Neural cell (in vitro differentiated cells): Measurements from ENCODE around the gene TLE1. TPM values are rescaled to one million over a fixed set of nuclear protein-coding genes. Genes with fewer than 3 reads are reported as not detected.

Experiments used
- H2AFZ ChIP-seq: fragments of 200-600, 300-800 bp; sonication (generic), shearing (Covaris generic); 2 replicates; pipeline ENCODE4 v1.6.0; 2014; ENCODE audit warnings: low read depth, mild to moderate bottlenecking, antibody characterized with exemption, low read length, moderate library complexity
- H3F3A ChIP-seq: fragments of 200-600 bp; shearing (Covaris generic); 2 replicates; pipeline ENCODE4 v1.6.1; 2016; ENCODE audit warnings: mild to moderate bottlenecking, moderate library complexity, mixed read lengths, antibody characterized with exemption, low read length; ENCODE audit not compliant: insufficient read depth, poor library complexity, severe bottlenecking
- H3K27ac ChIP-seq: fragments of 200-600, 300-800 bp; sonication (generic), shearing (Covaris generic); 2 replicates; pipeline ENCODE4 v1.5.1; 2014; ENCODE audit warnings: mild to moderate bottlenecking, low read length, moderate library complexity
- H3K27me3 ChIP-seq: fragments of 300-800, 200-600 bp; sonication (generic), shearing (Covaris generic); 2 replicates; pipeline ENCODE4 v1.6.0; 2014; ENCODE audit warnings: mild to moderate bottlenecking, low read depth, low read length, moderate library complexity; ENCODE audit not compliant: insufficient read depth
- H3K36me3 ChIP-seq: fragments of 300-800, 200-600 bp; sonication (generic), shearing (Covaris generic); 2 replicates; pipeline ENCODE4 v1.5.1; 2014; ENCODE audit warnings: mild to moderate bottlenecking, antibody characterized with exemption, low read length, moderate library complexity; ENCODE audit not compliant: insufficient read depth
- H3K4me2 ChIP-seq: fragments of 300-800, 200-600 bp; sonication (generic), shearing (Covaris generic); 2 replicates; pipeline ENCODE4 v1.6.0; 2014; ENCODE audit warnings: mild to moderate bottlenecking, low read length
- H3K4me3 ChIP-seq: fragments of 300-800, 200-600 bp; sonication (generic), shearing (Covaris generic); 2 replicates; pipeline ENCODE4 v1.5.1; 2014; ENCODE audit warnings: mild to moderate bottlenecking, low read length, moderate library complexity
- H3K79me2 ChIP-seq: fragments of 200-600 bp; shearing (Covaris generic); replicated peaks from 2 replicates; pipeline ENCODE4 v1.6.0; 2014; ENCODE audit warnings: mild to moderate bottlenecking, low read length, moderate library complexity; ENCODE audit not compliant: insufficient read depth
- H3K9ac ChIP-seq: fragments of 300-800, 200-600 bp; sonication (generic), shearing (Covaris generic); 2 replicates; pipeline ENCODE4 v1.6.1; 2016; ENCODE audit warnings: mild to moderate bottlenecking, low read length, mixed read lengths
- H3K9me2 ChIP-seq: fragments of 200-600 bp; shearing (Covaris generic); 2 replicates; pipeline ENCODE4 v1.6.1; 2016; ENCODE audit warnings: mild to moderate bottlenecking, low read length, mixed read lengths; ENCODE audit not compliant: insufficient read depth
- H3K9me3 ChIP-seq: fragments of 200-600, 300-800 bp; sonication (generic), shearing (Covaris generic); 2 replicates; pipeline ENCODE4 v1.6.1; 2016; ENCODE audit warnings: mild to moderate bottlenecking, mixed run types, low read length, moderate library complexity, mixed read lengths
- H4K20me1 ChIP-seq: fragments of 200-600 bp; shearing (Covaris generic); 2 replicates; pipeline ENCODE4 v1.6.1; 2016; ENCODE audit warnings: mild to moderate bottlenecking, mixed run types; ENCODE audit not compliant: insufficient read depth
- EP300 ChIP-seq: fragments of 450-650 bp; conservative IDR thresholded peaks from 2 replicates; pipeline ENCODE4 v1.6.1; 2014; ENCODE audit warnings: antibody characterized with exemption, mild to moderate bottlenecking, moderate library complexity; ENCODE audit not compliant: poor library complexity, severe bottlenecking
- EZH2 ChIP-seq: fragments of 200-600, 300-800 bp; shearing (Covaris generic), sonication (generic); IDR thresholded peaks from 2 replicates; pipeline ENCODE4 v1.6.1; 2014; ENCODE audit warnings: antibody characterized with exemption, low read length, borderline replicate concordance, mild to moderate bottlenecking; ENCODE audit not compliant: insufficient read depth, poor library complexity, severe bottlenecking
- MXI1 ChIP-seq: fragments of 450-650 bp; conservative IDR thresholded peaks from 2 replicates; pipeline ENCODE4 v1.6.1; 2014; ENCODE audit warnings: antibody characterized with exemption, mild to moderate bottlenecking; ENCODE audit not compliant: poor library complexity, severe bottlenecking
- POLR2AphosphoS5 ChIP-seq: IDR thresholded peaks from 2 replicates; pipeline ENCODE4 v1.6.1; 2012
- RAD21 ChIP-seq: fragments of 450-650 bp; conservative IDR thresholded peaks from 2 replicates; pipeline ENCODE4 v1.6.1; 2014; ENCODE audit warnings: antibody characterized with exemption, mild to moderate bottlenecking, moderate library complexity
- SMC3 ChIP-seq: fragments of 450-650 bp; conservative IDR thresholded peaks from 2 replicates; pipeline ENCODE4 v1.6.1; 2014; ENCODE audit warnings: antibody characterized with exemption, mild to moderate bottlenecking, moderate library complexity; ENCODE audit not compliant: poor library complexity
- TAF1 ChIP-seq: IDR thresholded peaks from 2 replicates; pipeline ENCODE4 v1.6.1; 2012; ENCODE audit warnings: low read depth
- polyA plus RNA-seq: library from polyadenylated mRNA; depleted of rRNA; stranded (reverse); fragments of >200 nt; gene quantifications from 2 replicates; pipeline ENCODE4 v1.2.3, GENCODE V29; 2014
- TF ChIP-seq, protein P1 (sequence below): fragments of 450-650 bp; IDR thresholded peaks from 2 replicates; pipeline ENCODE4 v1.5.1; 2014; ENCODE audit warnings: antibody characterized with exemption, mild to moderate bottlenecking, moderate library complexity; ENCODE audit not compliant: poor library complexity, severe bottlenecking
- TF ChIP-seq, protein P2 (sequence below): IDR thresholded peaks from 2 replicates; pipeline ENCODE4 v1.6.1; 2012; ENCODE audit warnings: borderline replicate concordance

Gene TLE1
- polyA plus RNA-seq, 1 donor from 2014 or later: 93.6 TPM

GRCh38 chr9:81589392-81589791 is 100.0 kb downstream of the TLE1 start:
- H3K9me3 ChIP-seq: no peaks in the 10 kb centered on the region
- H3K9ac ChIP-seq: no peak overlapping the region
- H3K27ac ChIP-seq: no peak overlapping the region
- H3K27me3 ChIP-seq: no peaks in the 10 kb centered on the region
- no peak overlapping the region for H3K4me2 ChIP-seq
- H3K36me3 ChIP-seq: peaks cover 5% of the 10 kb centered on the region
- peaks cover under 1% of the 10 kb centered on the region for H3F3A ChIP-seq
- no peak overlapping the region for H3K4me3 ChIP-seq
- TF ChIP-seq EZH2 (no peak), MXI1 (no peak), POLR2AphosphoS5 (no peak), RAD21 (no peak), TAF1 (no peak), SMC3 (no peak), EP300 (no peak)
- TF ChIP-seq, protein P1, sequence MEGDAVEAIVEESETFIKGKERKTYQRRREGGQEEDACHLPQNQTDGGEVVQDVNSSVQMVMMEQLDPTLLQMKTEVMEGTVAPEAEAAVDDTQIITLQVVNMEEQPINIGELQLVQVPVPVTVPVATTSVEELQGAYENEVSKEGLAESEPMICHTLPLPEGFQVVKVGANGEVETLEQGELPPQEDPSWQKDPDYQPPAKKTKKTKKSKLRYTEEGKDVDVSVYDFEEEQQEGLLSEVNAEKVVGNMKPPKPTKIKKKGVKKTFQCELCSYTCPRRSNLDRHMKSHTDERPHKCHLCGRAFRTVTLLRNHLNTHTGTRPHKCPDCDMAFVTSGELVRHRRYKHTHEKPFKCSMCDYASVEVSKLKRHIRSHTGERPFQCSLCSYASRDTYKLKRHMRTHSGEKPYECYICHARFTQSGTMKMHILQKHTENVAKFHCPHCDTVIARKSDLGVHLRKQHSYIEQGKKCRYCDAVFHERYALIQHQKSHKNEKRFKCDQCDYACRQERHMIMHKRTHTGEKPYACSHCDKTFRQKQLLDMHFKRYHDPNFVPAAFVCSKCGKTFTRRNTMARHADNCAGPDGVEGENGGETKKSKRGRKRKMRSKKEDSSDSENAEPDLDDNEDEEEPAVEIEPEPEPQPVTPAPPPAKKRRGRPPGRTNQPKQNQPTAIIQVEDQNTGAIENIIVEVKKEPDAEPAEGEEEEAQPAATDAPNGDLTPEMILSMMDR: no peak
- TF ChIP-seq, protein P2, sequence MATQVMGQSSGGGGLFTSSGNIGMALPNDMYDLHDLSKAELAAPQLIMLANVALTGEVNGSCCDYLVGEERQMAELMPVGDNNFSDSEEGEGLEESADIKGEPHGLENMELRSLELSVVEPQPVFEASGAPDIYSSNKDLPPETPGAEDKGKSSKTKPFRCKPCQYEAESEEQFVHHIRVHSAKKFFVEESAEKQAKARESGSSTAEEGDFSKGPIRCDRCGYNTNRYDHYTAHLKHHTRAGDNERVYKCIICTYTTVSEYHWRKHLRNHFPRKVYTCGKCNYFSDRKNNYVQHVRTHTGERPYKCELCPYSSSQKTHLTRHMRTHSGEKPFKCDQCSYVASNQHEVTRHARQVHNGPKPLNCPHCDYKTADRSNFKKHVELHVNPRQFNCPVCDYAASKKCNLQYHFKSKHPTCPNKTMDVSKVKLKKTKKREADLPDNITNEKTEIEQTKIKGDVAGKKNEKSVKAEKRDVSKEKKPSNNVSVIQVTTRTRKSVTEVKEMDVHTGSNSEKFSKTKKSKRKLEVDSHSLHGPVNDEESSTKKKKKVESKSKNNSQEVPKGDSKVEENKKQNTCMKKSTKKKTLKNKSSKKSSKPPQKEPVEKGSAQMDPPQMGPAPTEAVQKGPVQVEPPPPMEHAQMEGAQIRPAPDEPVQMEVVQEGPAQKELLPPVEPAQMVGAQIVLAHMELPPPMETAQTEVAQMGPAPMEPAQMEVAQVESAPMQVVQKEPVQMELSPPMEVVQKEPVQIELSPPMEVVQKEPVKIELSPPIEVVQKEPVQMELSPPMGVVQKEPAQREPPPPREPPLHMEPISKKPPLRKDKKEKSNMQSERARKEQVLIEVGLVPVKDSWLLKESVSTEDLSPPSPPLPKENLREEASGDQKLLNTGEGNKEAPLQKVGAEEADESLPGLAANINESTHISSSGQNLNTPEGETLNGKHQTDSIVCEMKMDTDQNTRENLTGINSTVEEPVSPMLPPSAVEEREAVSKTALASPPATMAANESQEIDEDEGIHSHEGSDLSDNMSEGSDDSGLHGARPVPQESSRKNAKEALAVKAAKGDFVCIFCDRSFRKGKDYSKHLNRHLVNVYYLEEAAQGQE: no peak
- no peaks in the 10 kb centered on the region for H4K20me1 ChIP-seq
- no peaks in the 10 kb centered on the region for H3K9me2 ChIP-seq
- H2AFZ ChIP-seq: no peak overlapping the region
- peaks cover 12% of the 10 kb centered on the region for H3K79me2 ChIP-seq

- no peak overlapping the region for H3K4me2 ChIP-seq
- H3K27ac ChIP-seq: no peak overlapping the region
- no peak overlapping the region for H3K9ac ChIP-seq
Observed at GRCh38 chr9:81588148-81588871, 101.0 kb downstream of the TLE1 start.

More at GRCh38 chr9:81588148-81588871, 101.0 kb downstream of the TLE1 start:
- Histone ChIP-seq H3K36me3 (peaks cover 12% of the 10 kb centered on the region), H3K4me3 (no peak overlapping the region), H3K9me2 (no peaks in the 10 kb centered on the region), H3K9me3 (no peaks in the 10 kb centered on the region), H4K20me1 (no peaks in the 10 kb centered on the region), H2AFZ (no peak overlapping the region), H3K27me3 (no peaks in the 10 kb centered on the region), H3K79me2 (peaks cover 5% of the 10 kb centered on the region), H3F3A (no peaks in the 10 kb centered on the region)
- TF ChIP-seq RAD21: no peak
- TF ChIP-seq, protein P1: no peak
- TF ChIP-seq MXI1: no peak
- TF ChIP-seq EZH2: no peak
- TF ChIP-seq POLR2AphosphoS5: no peak
- no peak for TF ChIP-seq EP300
- no peak for TF ChIP-seq SMC3
- TF ChIP-seq, protein P2: no peak
- TF ChIP-seq TAF1: no peak
